ENCODE results near the gene ZNF710. TPM values are rescaled to one million over a fixed set of nuclear protein-coding genes. Genes with fewer than 3 reads are reported as not detected.

The ZNF710 gene
- polyA plus RNA-seq, 1 experiment: 2.0 TPM

DNA sequence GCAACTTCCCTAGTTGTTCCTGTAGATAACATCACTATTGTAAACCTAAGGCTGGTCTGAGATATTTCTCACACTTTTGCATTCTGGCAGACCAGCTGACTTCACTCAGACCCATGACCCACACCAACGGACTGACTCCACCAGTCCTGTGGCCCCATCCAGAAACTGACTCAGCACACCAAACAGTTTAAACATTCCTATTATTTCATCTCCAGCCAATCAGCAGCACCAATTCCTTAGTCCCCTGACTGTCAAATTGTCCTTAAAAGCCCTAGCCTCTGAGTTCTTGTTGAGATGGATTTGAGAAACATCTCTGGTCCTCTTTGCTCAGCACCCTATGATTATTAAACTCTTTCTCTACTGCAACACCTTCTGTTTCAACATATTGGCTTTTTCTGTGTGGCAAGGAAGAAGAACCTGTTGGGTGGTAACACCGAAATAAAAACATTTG lies 113.4 kb downstream of the ZNF710 start:
- ChIA-PET POLR2A (no interaction called here), CTCF (no interaction called here)
- no peak for DNase-seq (ENCODE audit: low read depth)
- H3K4me3 ChIP-seq (ENCODE audit: low read depth, low read length): no peak overlapping the region
- H3K27me3 ChIP-seq (ENCODE audit: control insufficient read depth, insufficient read depth, low read length): no peaks in the 10 kb centered on the region
- H3K36me3 ChIP-seq (ENCODE audit: control insufficient read depth, insufficient read depth, low read length): no peaks in the 10 kb centered on the region
- no peak for TF ChIP-seq CTCF (IDR thresholded peaks at IDR 0.05; ENCODE audit: insufficient read depth, low read depth, low read length)

DNA sequence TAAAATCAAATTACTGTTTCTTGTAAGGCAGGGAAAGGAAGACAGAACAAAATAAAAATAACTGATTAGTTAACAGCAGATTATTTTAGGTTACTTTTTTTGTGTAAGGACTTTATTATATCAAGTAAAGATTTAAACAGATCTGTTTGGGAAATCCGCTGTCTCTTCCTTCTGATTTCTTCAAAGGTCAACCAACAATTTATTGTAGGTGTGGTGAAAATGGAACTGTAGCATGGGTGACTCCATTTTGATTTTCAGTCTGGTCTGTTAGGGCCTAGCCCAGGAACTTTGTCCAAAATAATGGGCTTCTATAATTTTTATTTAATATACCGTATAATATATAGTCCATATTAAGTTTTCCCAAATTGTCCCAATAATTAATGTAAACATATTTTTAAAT lies 114.7 kb downstream of the ZNF710 start:
- DNase-seq (ENCODE audit: low read depth): no peak
- ChIA-PET CTCF (no interaction called here), POLR2A (no interaction called here)
- no peak for TF ChIP-seq CTCF (IDR thresholded peaks at IDR 0.05; ENCODE audit: insufficient read depth, low read depth, low read length)
- no peak overlapping the region for H3K4me3 ChIP-seq (ENCODE audit: low read depth, low read length)
- H3K36me3 ChIP-seq (ENCODE audit: control insufficient read depth, insufficient read depth, low read length): no peaks in the 10 kb centered on the region
- H3K27me3 ChIP-seq (ENCODE audit: control insufficient read depth, insufficient read depth, low read length): no peaks in the 10 kb centered on the region

- DNase-seq (ENCODE audit: low read depth): no peak
- POLR2A ChIA-PET: no interaction called here
- Histone ChIP-seq H3K27me3 (ENCODE audit: control insufficient read depth, insufficient read depth, low read length) (no peaks in the 10 kb centered on the region), H3K4me3 (ENCODE audit: low read depth, low read length) (no peak overlapping the region), H3K36me3 (ENCODE audit: control insufficient read depth, insufficient read depth, low read length) (no peaks in the 10 kb centered on the region)
- CTCF ChIA-PET: no interaction called here
- TF ChIP-seq CTCF (IDR thresholded peaks at IDR 0.05; ENCODE audit: insufficient read depth, low read depth, low read length): no peak
These were observed 118.2 kb downstream of the ZNF710 start for GRCh38 chr15:90119367-90119766.

GRCh38 chr15:90121086-90121485 lies 120.0 kb downstream of the ZNF710 start:
- ChIA-PET CTCF (interaction anchor here (0.5 kb wide), 1 partner anchor 190 kb away, joined by 4 read pairs; no protein-coding TSS in a partner anchor), POLR2A (interaction anchor here (0.7 kb wide), 1 partner anchor 151 kb away, joined by 8 read pairs; no protein-coding TSS in a partner anchor)
- Histone ChIP-seq H3K4me3 (ENCODE audit: low read depth, low read length) (no peak overlapping the region), H3K36me3 (ENCODE audit: control insufficient read depth, insufficient read depth, low read length) (no peaks in the 10 kb centered on the region), H3K27me3 (ENCODE audit: control insufficient read depth, insufficient read depth, low read length) (no peaks in the 10 kb centered on the region)
- no peak for TF ChIP-seq CTCF (IDR thresholded peaks at IDR 0.05; ENCODE audit: insufficient read depth, low read depth, low read length)
- no peak for DNase-seq (ENCODE audit: low read depth)

DNA sequence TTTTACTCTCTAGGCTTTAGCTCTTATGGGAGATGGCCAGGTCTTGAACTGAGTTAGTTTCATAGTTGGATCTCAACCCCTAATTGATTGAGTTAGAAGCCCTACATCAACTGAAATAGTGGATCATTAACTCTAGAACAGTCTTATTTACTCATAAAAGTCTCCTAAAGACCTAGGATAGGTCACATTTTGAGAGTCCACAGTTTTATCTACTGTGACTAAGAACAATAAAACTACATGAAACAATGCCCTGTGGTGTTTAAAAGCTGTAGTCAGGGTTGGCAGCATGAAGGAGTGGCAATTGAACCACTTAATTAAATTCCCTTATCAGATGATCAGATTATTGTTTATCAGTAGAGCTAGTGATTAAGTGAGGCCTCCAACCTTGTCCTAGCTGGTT lies 123.4 kb downstream of the ZNF710 start:
- Histone ChIP-seq H3K27me3 (ENCODE audit: control insufficient read depth, insufficient read depth, low read length) (no peaks in the 10 kb centered on the region), H3K36me3 (ENCODE audit: control insufficient read depth, insufficient read depth, low read length) (no peaks in the 10 kb centered on the region), H3K4me3 (ENCODE audit: low read depth, low read length) (no peak overlapping the region)
- DNase-seq (ENCODE audit: low read depth): no peak
- no peak for TF ChIP-seq CTCF (IDR thresholded peaks at IDR 0.05; ENCODE audit: insufficient read depth, low read depth, low read length)
- CTCF ChIA-PET: no interaction called here
- POLR2A ChIA-PET: no interaction called here

Data from BJ (cell line).